ENCODE results near the gene ASIC3. TPM values are rescaled to one million over a fixed set of nuclear protein-coding genes. Genes with fewer than 3 reads are reported as not detected.
A peak's percentile ranks its signal among the peaks of the same experiment; 100 is the strongest.

The ASIC3 gene
- total and polyA plus RNA-seq, 2 of the 8 experiments (the other 6 are each of a cell fraction or from before 2014, with no cell fraction given): 1.6 to 1.9 TPM

- Histone ChIP-seq H2BK20ac (ENCODE audit: low read length) (no peak overlapping the region), H3K27me3 (replicated peaks in 1 of 4; ENCODE audit: control insufficient read depth in 3 of 4, extremely low read depth in 1 of 4, insufficient read depth in 3 of 4, low read length in 3 of 4) (no peaks in the 10 kb centered on the region), H3K79me1 (ENCODE audit: low read depth, low read length) (no peaks in the 10 kb centered on the region), H3K4me1 (replicated peaks in 1 of 4; ENCODE audit: control insufficient read depth in 3 of 4, insufficient read depth in 4 of 4, low read length in 3 of 4) (peaks cover 0 to 15% (median 5%) of the 10 kb centered on the region in 4 experiments; a peak in 5 of 7 replicates), H3K14ac (ENCODE audit: insufficient read length) (no peak overlapping the region), H2AFZ (ENCODE audit: low read length) (no peak overlapping the region), H3K9ac (replicated peaks in 1 of 4; ENCODE audit: extremely low read depth in 1 of 4, low read depth in 3 of 4, low read length in 3 of 4) (no peak overlapping the region), H3K23ac (ENCODE audit: insufficient read length) (no peak overlapping the region), H2BK5ac (ENCODE audit: low read depth, low read length) (no peak overlapping the region), H2BK120ac (replicated peaks; ENCODE audit: low read depth, low read length) (no peak overlapping the region), H3K4me3 (ENCODE audit: extremely low read depth in 1 of 4, insufficient read depth in 2 of 4, low read depth in 3 of 4, low read length in 4 of 4) (no peak overlapping the region), H2BK15ac (ENCODE audit: low read length) (no peak overlapping the region), H3K79me2 (ENCODE audit: control insufficient read depth in 1 of 2, insufficient read depth in 2 of 2, low read length in 2 of 2) (no peaks in the 10 kb centered on the region), H2BK12ac (ENCODE audit: low read depth, low read length) (no peak overlapping the region), H3K4ac (replicated peaks; ENCODE audit: insufficient read length, low read depth, low read length) (no peak overlapping the region), H3K36me3 (ENCODE audit: control insufficient read depth in 2 of 4, insufficient read depth in 4 of 4, low read length in 3 of 4) (no peaks in the 10 kb centered on the region), H2AK5ac (ENCODE audit: low read depth, low read length) (no peak overlapping the region), H4K8ac (ENCODE audit: extremely low read depth, insufficient read depth, low read length) (peak overlapping the region; percentile 25; the same call in 1 of the 2 replicates), H3K23me2 (ENCODE audit: low read depth, low read length) (peaks cover 6% of the 10 kb centered on the region; the same call in 1 of the 2 replicates), H3K27ac (ENCODE audit: low read depth, low read length) (no peak overlapping the region), H3K18ac (ENCODE audit: extremely low read depth, low read length) (no peak overlapping the region), H4K5ac (ENCODE audit: insufficient read length, low read depth, low read length) (no peak overlapping the region), H3K56ac (replicated peaks; ENCODE audit: insufficient read length, low read depth, low read length) (no peak overlapping the region), H3K4me2 (ENCODE audit: insufficient read depth in 1 of 2, low read depth in 2 of 2, low read length in 2 of 2) (no peak overlapping the region), H4K20me1 (replicated peaks in 1 of 2; ENCODE audit: control insufficient read depth in 1 of 2, insufficient read depth in 2 of 2, low read length in 2 of 2) (no peaks in the 10 kb centered on the region), H4K91ac (replicated peaks; ENCODE audit: insufficient read length, low read length) (no peak overlapping the region), H3K9me3 (ENCODE audit: insufficient read depth in 2 of 2, low read depth in 1 of 2, low read length in 1 of 2) (no peaks in the 10 kb centered on the region)
- FAIRE-seq (no peak), DNase-seq (ENCODE audit: low read depth in 1 of 2, low spot score in 2 of 2) (no peak)
- ChIA-PET POLR2A (ENCODE audit: partially characterized antibody) (no interaction called here), CTCF (ENCODE audit: partially characterized antibody) (interaction anchor here (1.5 to 5.7 kb wide), 3 partner anchors 10 to 34 kb away, joined by 5 to 56 read pairs (median 10); no protein-coding TSS in a partner anchor)
- no peak for TF ChIP-seq SP2 (IDR thresholded peaks at IDR 0.05; ENCODE audit: low read length)
- TF ChIP-seq, protein P1, sequence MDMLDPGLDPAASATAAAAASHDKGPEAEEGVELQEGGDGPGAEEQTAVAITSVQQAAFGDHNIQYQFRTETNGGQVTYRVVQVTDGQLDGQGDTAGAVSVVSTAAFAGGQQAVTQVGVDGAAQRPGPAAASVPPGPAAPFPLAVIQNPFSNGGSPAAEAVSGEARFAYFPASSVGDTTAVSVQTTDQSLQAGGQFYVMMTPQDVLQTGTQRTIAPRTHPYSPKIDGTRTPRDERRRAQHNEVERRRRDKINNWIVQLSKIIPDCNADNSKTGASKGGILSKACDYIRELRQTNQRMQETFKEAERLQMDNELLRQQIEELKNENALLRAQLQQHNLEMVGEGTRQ (IDR thresholded peaks at IDR 0.05; ENCODE audit: low read length): no peak
- no peak for TF ChIP-seq ZNF274 (IDR thresholded peaks at IDR 0.05; ENCODE audit: borderline replicate concordance, extremely low read depth, low read length)
- TF ChIP-seq SIRT6 (IDR thresholded peaks at IDR 0.05; ENCODE audit: low read length): no peak
- no peak for TF ChIP-seq RFX5 (IDR thresholded peaks at IDR 0.05; ENCODE audit: borderline replicate concordance, low read depth, low read length)
- no peak for TF ChIP-seq HDAC2 (IDR thresholded peaks at IDR 0.05; ENCODE audit: borderline replicate concordance in 1 of 2, low read depth in 2 of 2, low read length in 2 of 2)
- TF ChIP-seq RXRA (IDR thresholded peaks at IDR 0.05; ENCODE audit: insufficient read depth, low read depth, low read length): no peak
- no peak for TF ChIP-seq SRF (IDR thresholded peaks at IDR 0.05; ENCODE audit: low read depth, low read length)
- TF ChIP-seq CHD2 (IDR thresholded peaks at IDR 0.05; ENCODE audit: low read length): no peak
- 88% methylated on average over 10 of the region's 12 CpGs; no CpG with 5 or more reads in 1 of the 2 experiments for WGBS, 2 experiments (ENCODE audit: extremely low coverage in 1 of 2, insufficient coverage in 1 of 2, insufficient read length in 1 of 2, insufficient replicate concordance in 2 of 2, low coverage in 1 of 2, low lambda C conversion rate in 2 of 2, missing lambda C conversion rate in 1 of 2)
These were observed 49.3 kb upstream of the ASIC3 start for GRCh38 chr7:150999001-150999400.
